Heart left ventricle (tissue), 16 donors: ENCODE results near the gene SMAD7. TPM values are rescaled to one million over a fixed set of nuclear protein-coding genes. Genes with fewer than 3 reads are reported as not detected.
A peak's percentile ranks its signal among the peaks of the same experiment; 100 is the strongest.
"Not testable (repeated sequence)": the region's sequence is repeated elsewhere in the genome, so short reads cannot be mapped to it uniquely, and the experiment has no call there.

Experiments used
- ATAC-seq, 4 donors: fragments of 200-7000 bp; cut with Tn5 transposase; one replicate each; pipeline ENCODE4 v1.9.1; 2020 to 2022; ENCODE audit warnings: moderate library complexity in 4 of 4, mild to moderate bottlenecking in 3 of 4, moderate number of reproducible peaks in 1 of 4
- DNase-seq, 5 donors: peaks; one replicate each; pipeline ENCODE4 v3.0.0-alpha.2; 2020
- H3K27ac ChIP-seq, 12 donors: fragments of 200-600 bp; sonication (generic) in 4 of 12; one replicate each; pipeline versions ENCODE4 v1.5.0 to v1.8.0; 2016 to 2022; ENCODE audit warnings: mild to moderate bottlenecking in 2 of 12
- H3K27me3 ChIP-seq, 9 donors: fragments of 200-600 bp; sonication (generic) in 2 of 9; one replicate each; pipeline versions ENCODE4 v1.5.1 to v1.8.0; 2016 to 2022; ENCODE audit warnings: mild to moderate bottlenecking in 3 of 9
- H3K36me3 ChIP-seq, 9 donors: fragments of 200-600 bp; sonication (generic) in 2 of 9; one replicate each; pipeline versions ENCODE4 v1.5.0 to v1.8.0; 2018 to 2022; ENCODE audit warnings: mild to moderate bottlenecking in 2 of 9
- H3K4me1 ChIP-seq, 12 donors: fragments of 200-600 bp; sonication (generic) in 4 of 12; one replicate each; pipeline versions ENCODE4 v1.5.0 to v1.8.0; 2016 to 2022; ENCODE audit warnings: mild to moderate bottlenecking in 3 of 12
- H3K4me3 ChIP-seq, 12 donors: fragments of 200-600 bp; sonication (generic) in 4 of 12; one replicate each; pipeline versions ENCODE4 v1.5.0 to v1.8.0; 2017 to 2022; ENCODE audit warnings: mild to moderate bottlenecking in 9 of 12, moderate library complexity in 4 of 12
- H3K9me3 ChIP-seq, 12 donors: fragments of 200-600 bp; sonication (generic) in 4 of 12; one replicate each; pipeline versions ENCODE4 v1.5.0 to v1.8.0; 2016 to 2022; ENCODE audit warnings: mild to moderate bottlenecking in 1 of 12
- POLR2A ChIP-seq, 2 donors: fragments of 450-650 bp; IDR thresholded peaks; one replicate each; pipeline ENCODE4 v1.6.1; 2017; ENCODE audit warnings: antibody characterized with exemption in 2 of 2, mild to moderate bottlenecking in 2 of 2, moderate library complexity in 2 of 2
- WGBS, 4 donors: extraction: QIAGEN DNeasy Blood & Tissue Kit in 2 of 4; methylation state at CpG; one replicate each; pipeline versions ENCODE4 v1.1.5 to v1.1.7; 2013 to 2018; 5-methylcytosine and 5-hydroxymethylcytosine counted together
- intact Hi-C, 10 donors: fragments of 100-400 bp; cut with DNase I; formaldehyde crosslinking; loops; one replicate each; pipeline versions ENCODE4 v1.11.1 to v1.14.2; 2022
- polyA plus RNA-seq, 2 donors: library from polyadenylated mRNA; stranded (reverse); fragments of 200-250 nt; gene quantifications; one replicate each; pipeline ENCODE4 v1.2.3, GENCODE V29; 2013
- total RNA-seq, 9 donors: library from RNA; depleted of rRNA in 2 of 9; stranded (reverse); fragments of >200 nt in 2 of 9; fragmentation: NEBNext Ultra II Directional in 3 of 9; extraction: Animal tissue kit (Norgen Biotek cat#: 25700) in 3 of 9; gene quantifications; one replicate each; pipeline versions ENCODE4 v1.1.0 to v1.2.4, GENCODE V29; 2016 to 2023
- TF ChIP-seq, protein P1 (sequence below), 12 donors: fragments of 200-600 bp; sonication (generic) in 4 of 12; IDR thresholded peaks; one replicate each; pipeline versions ENCODE4 v1.5.0 to v1.8.0; 2018 to 2022; ENCODE audit warnings: antibody characterized with exemption in 12 of 12, mild to moderate bottlenecking in 5 of 12
- donor health status: ischemic (EF 13 %, LVEDD 7.1; RV severe dilation, severe dysfunction).
- donor health status: healthy with polysubstance abuse.
- donor health status: DM: no; HTN: yes; CAD: no.
- donor health status: DM: no; HTN: no; CAD: no.
- donor health status: ischemic (EF 25% LVEDD 6.9; RV normal size, moderate dysfunction).
- donor health status: ischemic (EF 25% LVEDD 5.7; RV mildly dilated, moderate dysfunction).
- donor health status: healthy.
- donor health status: DM: yes; HTN: yes; CAD: no.
- donor health status: ischemic (EF 35%, LVEDD 5.7; RV mildly dilated, moderate dysfunction).
- donor health status: nonischemic (EF 11% LVEDD 7.7; RV severe dilation, severe dysfunction).
- donor health status: DM: yes; HTN: yes; CAD: no.
- donor health status: PGD.
- donor health status: ischemic (EF 29% LVEDD 5.4; RV normal size, mild dysfunction).
- donor health status: nonischemic (EF 23%, LVEDD 6.1; RV moderate dilation, normal function).

The SMAD7 gene
- total and polyA plus RNA-seq, 11 donors, result 9.1 to 32.0 (median 19.9) TPM

DNA sequence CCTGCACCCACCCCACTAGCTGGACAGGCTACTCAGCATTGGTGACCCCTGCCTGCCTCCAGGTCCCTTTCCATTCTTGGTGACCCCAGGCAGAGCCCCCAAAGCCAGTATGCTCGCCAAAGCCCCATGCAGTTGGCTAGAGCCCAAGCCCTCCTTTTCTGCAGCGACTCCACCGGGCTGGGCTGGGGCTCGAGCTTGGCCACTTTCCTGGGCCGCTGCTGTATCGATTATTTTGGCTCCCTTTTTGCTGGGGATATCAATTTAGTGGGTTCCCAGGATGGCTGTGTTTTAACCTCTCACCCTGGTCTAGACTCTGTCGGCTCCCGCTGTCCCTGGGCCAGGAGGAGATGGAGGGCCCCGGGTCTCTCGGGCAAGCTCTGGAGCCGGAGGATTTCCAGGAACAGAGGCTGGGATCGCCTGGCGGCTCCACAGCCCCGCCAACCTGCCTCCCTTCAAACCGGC is 76.0 kb downstream of the SMAD7 start:
- intact Hi-C loops, result no loop called here
- ATAC-seq, result no peak

DNA sequence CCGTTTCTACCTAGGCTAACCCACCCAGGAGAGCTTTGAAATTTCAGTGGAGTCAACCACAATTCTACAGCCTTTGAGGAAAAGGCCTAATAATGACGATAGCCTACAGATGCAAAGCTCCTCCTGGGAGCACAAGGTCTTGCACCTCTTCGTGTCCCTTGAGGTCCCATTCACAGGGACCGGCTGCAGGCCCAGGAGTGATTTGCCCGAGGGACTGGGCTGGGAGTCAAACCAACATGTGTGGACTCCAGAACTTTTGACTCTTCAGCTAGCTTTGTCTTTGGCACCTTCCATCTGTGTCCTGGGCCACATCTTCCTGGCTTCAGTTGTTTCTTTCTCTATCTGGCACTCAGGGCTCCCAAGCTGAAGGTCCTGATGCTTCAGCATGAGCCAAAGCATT is 76.5 kb downstream of the SMAD7 start:
- Histone ChIP-seq H3K27ac (no peak overlapping the region), H3K9me3 (no peaks in the 10 kb centered on the region), H3K27me3 (no peaks in the 10 kb centered on the region), H3K36me3 (no peaks in the 10 kb centered on the region), H3K4me1 (peaks cover 0 to 24% (median 5%) of the 10 kb centered on the region in 12 donors), H3K4me3 (no peak overlapping the region)
- DNase-seq, result peak in 1 of 5 donors; percentile 24
- 87 to 95% (median 91%) methylated on average over 5 of the region's 5 CpGs for WGBS, 4 donors
- intact Hi-C loops, result no loop called here
- no peak for ATAC-seq
- no peak for TF ChIP-seq POLR2A (IDR thresholded peaks at IDR 0.05)
- TF ChIP-seq, protein P1, sequence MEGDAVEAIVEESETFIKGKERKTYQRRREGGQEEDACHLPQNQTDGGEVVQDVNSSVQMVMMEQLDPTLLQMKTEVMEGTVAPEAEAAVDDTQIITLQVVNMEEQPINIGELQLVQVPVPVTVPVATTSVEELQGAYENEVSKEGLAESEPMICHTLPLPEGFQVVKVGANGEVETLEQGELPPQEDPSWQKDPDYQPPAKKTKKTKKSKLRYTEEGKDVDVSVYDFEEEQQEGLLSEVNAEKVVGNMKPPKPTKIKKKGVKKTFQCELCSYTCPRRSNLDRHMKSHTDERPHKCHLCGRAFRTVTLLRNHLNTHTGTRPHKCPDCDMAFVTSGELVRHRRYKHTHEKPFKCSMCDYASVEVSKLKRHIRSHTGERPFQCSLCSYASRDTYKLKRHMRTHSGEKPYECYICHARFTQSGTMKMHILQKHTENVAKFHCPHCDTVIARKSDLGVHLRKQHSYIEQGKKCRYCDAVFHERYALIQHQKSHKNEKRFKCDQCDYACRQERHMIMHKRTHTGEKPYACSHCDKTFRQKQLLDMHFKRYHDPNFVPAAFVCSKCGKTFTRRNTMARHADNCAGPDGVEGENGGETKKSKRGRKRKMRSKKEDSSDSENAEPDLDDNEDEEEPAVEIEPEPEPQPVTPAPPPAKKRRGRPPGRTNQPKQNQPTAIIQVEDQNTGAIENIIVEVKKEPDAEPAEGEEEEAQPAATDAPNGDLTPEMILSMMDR (IDR thresholded peaks at IDR 0.05), result no peak

More for the DNA sequence above, 76.0 kb downstream of the SMAD7 start:
- Histone ChIP-seq H3K36me3 (no peaks in the 10 kb centered on the region), H3K4me3 (no peak overlapping the region), H3K27me3 (no peaks in the 10 kb centered on the region), H3K4me1 (peaks cover 0 to 23% (median 5%) of the 10 kb centered on the region in 12 donors), H3K9me3 (no peaks in the 10 kb centered on the region), H3K27ac (no peak overlapping the region)
- no peak for TF ChIP-seq POLR2A (IDR thresholded peaks at IDR 0.05)
- TF ChIP-seq, protein P1 (IDR thresholded peaks at IDR 0.05), result no peak
- WGBS, 4 donors, result 84 to 95% (median 88%) methylated on average over 14 to 15 of the region's 15 CpGs
- peak in 2 of 5 donors; percentile 20 to 33 for DNase-seq

DNA sequence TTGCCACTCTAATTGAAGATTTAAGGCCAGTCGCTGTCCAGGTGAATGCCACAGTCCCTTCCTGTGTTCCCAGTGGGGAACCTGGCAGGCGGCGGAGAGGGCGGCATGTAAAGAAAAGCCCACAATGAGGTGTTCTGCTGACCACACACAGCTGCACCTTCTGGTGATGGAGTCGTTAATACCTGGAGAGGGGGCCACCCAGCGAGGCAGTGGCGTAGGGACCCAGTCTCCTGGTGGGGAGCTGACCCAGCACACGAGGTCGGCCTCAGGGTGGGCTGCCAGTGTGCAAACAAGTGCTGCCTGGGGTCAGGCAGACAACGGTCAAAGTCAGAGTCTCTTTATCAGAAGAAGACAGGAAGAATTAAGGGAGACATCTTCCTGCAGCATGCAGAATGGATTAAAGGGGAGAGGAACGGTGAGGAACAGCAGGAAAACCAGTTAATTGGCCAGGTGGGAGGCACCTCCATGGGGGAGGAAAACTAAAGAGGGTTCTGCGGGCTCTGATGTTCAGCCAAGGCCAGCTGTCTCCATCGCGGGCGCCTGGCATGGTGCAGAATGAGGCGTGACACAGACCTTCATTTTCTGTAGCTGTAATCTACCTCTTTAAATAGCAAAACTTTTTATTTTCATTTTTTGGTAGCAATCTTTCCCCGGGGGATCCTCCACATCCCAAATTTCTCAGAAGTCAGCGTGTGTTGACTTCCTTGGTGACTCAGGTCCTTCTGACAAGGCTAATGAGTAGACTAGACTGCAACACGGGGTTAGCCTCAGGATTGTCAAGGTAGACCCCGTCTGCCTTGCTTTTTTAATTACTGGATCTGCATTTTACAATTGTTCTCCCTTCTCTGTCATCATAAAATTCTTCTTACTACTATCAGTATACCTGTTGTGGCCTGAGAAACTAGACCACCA is 78.3 kb downstream of the SMAD7 start:
- intact Hi-C loops, result no loop called here
- no peaks in the 10 kb centered on the region for H3K9me3 ChIP-seq
- peaks cover 0 to 39% (median 5%) of the 10 kb centered on the region in 12 donors for H3K4me1 ChIP-seq
- H3K27me3 ChIP-seq, result no peaks in the 10 kb centered on the region
- no peak for TF ChIP-seq POLR2A (IDR thresholded peaks at IDR 0.05)
- TF ChIP-seq, protein P1 (IDR thresholded peaks at IDR 0.05), result no peak
- WGBS, 4 donors, result 84 to 92% (median 88%) methylated on average over 20 of the region's 20 CpGs
- peak overlapping the region in 1 of 12 donors; percentile 9 for H3K27ac ChIP-seq
- no peaks in the 10 kb centered on the region for H3K36me3 ChIP-seq
- no peak overlapping the region for H3K4me3 ChIP-seq
- ATAC-seq, result peak in 1 of 4 donors; percentile 32
- DNase-seq, result no peak

DNA sequence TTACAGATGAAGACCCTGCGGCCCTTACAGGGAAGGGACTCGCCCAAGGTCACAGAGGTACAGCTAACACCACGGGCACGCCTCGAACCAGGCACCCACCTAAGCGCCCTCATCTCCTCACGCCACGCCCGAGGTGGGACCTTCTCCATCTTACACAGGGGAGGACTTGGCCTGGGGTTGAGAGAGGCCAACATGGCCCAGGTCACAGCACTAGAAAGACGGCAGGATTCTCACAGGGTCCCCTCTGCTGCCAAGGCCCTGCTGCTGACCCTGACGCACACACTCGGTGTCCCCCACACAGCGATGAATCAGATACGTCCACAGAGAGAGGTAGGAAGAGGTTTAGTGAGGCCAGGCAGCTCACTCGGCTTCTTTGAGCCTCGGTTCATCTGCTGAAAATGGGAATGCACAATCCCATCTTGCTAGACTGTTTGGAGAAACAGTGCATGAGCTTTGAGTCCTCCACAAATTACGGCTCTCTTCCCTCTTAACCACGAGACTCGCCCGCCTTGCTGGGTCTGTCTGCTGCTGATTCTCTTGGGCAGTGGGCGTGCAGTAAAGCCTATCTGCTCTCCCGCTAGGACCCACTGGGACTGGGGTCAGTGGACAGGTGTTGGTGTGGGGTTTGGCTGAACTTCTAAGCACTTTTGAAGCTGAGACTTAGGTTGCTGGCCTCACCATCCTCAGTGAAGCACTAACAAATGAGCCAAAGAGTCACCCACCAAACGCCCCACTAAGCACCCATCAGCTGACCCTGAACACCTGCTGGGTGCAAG is 79.2 kb downstream of the SMAD7 start:
- peaks cover 0 to 39% (median 5%) of the 10 kb centered on the region in 12 donors for H3K4me1 ChIP-seq
- no peak overlapping the region for H3K4me3 ChIP-seq
- H3K36me3 ChIP-seq, result no peaks in the 10 kb centered on the region
- no peaks in the 10 kb centered on the region for H3K27me3 ChIP-seq
- TF ChIP-seq, protein P1 (IDR thresholded peaks at IDR 0.05), result no peak
- TF ChIP-seq POLR2A (IDR thresholded peaks at IDR 0.05), result no peak
- no peak overlapping the region for H3K27ac ChIP-seq
- peak in 1 of 5 donors; percentile 11 for DNase-seq
- intact Hi-C loops, result no loop called here
- H3K9me3 ChIP-seq, result no peaks in the 10 kb centered on the region
- 94 to 97% (median 95%) methylated on average over 23 of the region's 23 CpGs for WGBS, 4 donors
- no peak for ATAC-seq

DNA sequence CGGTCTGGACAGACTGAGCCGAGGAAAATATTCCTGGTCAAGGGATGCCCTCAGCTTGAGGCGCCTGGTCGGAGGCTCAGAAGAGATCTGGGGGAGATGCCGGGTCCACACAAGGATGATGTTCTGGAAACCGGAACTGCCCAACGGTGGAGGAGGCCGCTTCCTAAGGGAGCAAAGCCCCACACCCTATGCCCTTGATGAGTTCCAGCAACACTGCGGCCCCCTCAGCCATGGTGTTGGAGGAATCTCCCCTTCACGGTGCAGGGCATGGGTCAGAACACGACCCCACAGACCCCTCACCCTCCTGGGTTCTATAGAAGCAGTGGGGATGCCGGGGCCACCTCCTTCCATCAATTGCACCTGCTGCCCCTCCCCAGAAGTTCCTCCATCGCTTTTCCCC is 79.8 kb downstream of the SMAD7 start:
- H3K36me3 ChIP-seq, intact Hi-C loops, H3K4me3 ChIP-seq, H3K27ac ChIP-seq, H3K27me3 ChIP-seq, ATAC-seq, H3K9me3 ChIP-seq: not testable (repeated sequence)
- peak in 1 of 5 donors; percentile 17 for DNase-seq
- 88 to 94% (median 91%) methylated on average over 13 of the region's 13 CpGs for WGBS, 4 donors
- peaks cover 0 to 39% (median 5%) of the 10 kb centered on the region in 12 donors for H3K4me1 ChIP-seq
